HL-60 (cell line): ENCODE results near the gene POLR2M.

Experiments used
- CTCF ChIP-seq: IDR thresholded peaks from one replicate; pipeline ENCODE4 v1.5.1; 2011; ENCODE audit warnings: low read length, control low read depth, inconsistent platforms; ENCODE audit not compliant: insufficient read depth
- GABPA ChIP-seq: IDR thresholded peaks from 2 replicates; pipeline ENCODE4 v1.6.1; 2012; ENCODE audit warnings: low read depth
- POLR2AphosphoS5 ChIP-seq: IDR thresholded peaks from 2 replicates; pipeline ENCODE4 v1.6.1; 2012; ENCODE audit warnings: low read depth
- SPI1 ChIP-seq: IDR thresholded peaks from 2 replicates; pipeline ENCODE4 v1.6.1; 2012; ENCODE audit warnings: low read depth, mild to moderate bottlenecking, borderline replicate concordance
- TF ChIP-seq, protein P1 (sequence below): IDR thresholded peaks from 2 replicates; pipeline ENCODE4 v1.6.1; 2012; ENCODE audit warnings: low read depth; ENCODE audit not compliant: insufficient replicate concordance

DNA sequence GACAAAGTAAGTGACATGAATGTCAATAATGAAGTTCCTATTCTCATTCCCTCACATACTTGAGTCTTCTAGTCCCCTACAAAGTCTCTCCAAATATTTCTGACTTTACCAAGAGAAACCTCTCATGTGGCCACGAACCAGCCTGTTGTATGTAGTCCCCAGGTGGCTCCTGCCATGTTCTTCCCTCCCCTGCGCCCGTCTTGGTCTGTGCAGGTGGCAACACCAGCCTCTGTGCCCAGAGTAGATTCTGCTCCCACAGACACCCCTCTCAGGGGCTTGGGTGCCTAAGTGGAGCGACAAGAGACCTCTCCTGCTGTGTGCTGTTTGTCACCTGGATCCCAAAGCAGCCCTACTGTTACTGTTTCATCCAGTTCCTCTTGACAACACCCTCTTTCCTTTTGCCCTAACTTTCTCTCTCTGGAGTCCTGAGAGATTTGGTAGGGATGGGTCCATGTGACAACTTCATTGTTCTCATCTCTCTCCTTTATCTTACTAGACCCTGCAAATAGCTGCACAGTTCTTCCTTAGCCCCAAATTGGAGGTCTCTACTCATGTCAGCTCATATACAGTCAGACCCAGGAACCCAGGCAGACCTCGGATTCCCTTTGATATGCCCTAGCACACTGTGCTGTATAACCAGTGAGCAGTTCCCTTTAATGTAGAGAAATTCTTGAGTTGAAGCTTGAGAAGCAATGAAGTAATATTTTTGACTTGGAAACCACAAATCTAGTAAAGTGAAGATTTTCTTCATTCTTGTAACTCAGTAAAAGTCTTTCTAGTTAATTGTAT, 56.9 kb downstream of the POLR2M start:
- TF ChIP-seq CTCF (no peak), GABPA (no peak), POLR2AphosphoS5 (no peak), SPI1 (no peak)
- TF ChIP-seq, protein P1, sequence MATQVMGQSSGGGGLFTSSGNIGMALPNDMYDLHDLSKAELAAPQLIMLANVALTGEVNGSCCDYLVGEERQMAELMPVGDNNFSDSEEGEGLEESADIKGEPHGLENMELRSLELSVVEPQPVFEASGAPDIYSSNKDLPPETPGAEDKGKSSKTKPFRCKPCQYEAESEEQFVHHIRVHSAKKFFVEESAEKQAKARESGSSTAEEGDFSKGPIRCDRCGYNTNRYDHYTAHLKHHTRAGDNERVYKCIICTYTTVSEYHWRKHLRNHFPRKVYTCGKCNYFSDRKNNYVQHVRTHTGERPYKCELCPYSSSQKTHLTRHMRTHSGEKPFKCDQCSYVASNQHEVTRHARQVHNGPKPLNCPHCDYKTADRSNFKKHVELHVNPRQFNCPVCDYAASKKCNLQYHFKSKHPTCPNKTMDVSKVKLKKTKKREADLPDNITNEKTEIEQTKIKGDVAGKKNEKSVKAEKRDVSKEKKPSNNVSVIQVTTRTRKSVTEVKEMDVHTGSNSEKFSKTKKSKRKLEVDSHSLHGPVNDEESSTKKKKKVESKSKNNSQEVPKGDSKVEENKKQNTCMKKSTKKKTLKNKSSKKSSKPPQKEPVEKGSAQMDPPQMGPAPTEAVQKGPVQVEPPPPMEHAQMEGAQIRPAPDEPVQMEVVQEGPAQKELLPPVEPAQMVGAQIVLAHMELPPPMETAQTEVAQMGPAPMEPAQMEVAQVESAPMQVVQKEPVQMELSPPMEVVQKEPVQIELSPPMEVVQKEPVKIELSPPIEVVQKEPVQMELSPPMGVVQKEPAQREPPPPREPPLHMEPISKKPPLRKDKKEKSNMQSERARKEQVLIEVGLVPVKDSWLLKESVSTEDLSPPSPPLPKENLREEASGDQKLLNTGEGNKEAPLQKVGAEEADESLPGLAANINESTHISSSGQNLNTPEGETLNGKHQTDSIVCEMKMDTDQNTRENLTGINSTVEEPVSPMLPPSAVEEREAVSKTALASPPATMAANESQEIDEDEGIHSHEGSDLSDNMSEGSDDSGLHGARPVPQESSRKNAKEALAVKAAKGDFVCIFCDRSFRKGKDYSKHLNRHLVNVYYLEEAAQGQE: no peak
